Measurements from ENCODE around the gene WIPF2. TPM values are rescaled to one million over a fixed set of nuclear protein-coding genes. Genes with fewer than 3 reads are reported as not detected.
"Not testable (repeated sequence)": the region's sequence is repeated elsewhere in the genome, so short reads cannot be mapped to it uniquely, and the experiment has no call there.

WIPF2 gene
- total and polyA plus RNA-seq, 2 experiments from 2014 or later = 10.3 to 23.8 TPM

GRCh38 chr17:40298726-40299125, 79.6 kb downstream of the WIPF2 start:
- Histone ChIP-seq H3K36me3 (replicated peaks; ENCODE audit: insufficient read depth, low read depth) (no peaks in the 10 kb centered on the region), H2AFZ (no peak overlapping the region), H3K79me2 (no peaks in the 10 kb centered on the region), H3K4me3 (no peak overlapping the region), H3K4me2 (no peak overlapping the region), H3K9me3 (ENCODE audit: low read depth) (no peaks in the 10 kb centered on the region), H3K4me1 (ENCODE audit: insufficient read depth) (peaks cover 5% of the 10 kb centered on the region), H4K20me1 (ENCODE audit: insufficient read depth, poor library complexity, severe bottlenecking) (no peaks in the 10 kb centered on the region), H3K9me2 (replicated peaks; ENCODE audit: insufficient read depth) (no peaks in the 10 kb centered on the region), H3K27me3 (no peaks in the 10 kb centered on the region), H3K27ac (no peak overlapping the region)
- TF ChIP-seq, protein P1, sequence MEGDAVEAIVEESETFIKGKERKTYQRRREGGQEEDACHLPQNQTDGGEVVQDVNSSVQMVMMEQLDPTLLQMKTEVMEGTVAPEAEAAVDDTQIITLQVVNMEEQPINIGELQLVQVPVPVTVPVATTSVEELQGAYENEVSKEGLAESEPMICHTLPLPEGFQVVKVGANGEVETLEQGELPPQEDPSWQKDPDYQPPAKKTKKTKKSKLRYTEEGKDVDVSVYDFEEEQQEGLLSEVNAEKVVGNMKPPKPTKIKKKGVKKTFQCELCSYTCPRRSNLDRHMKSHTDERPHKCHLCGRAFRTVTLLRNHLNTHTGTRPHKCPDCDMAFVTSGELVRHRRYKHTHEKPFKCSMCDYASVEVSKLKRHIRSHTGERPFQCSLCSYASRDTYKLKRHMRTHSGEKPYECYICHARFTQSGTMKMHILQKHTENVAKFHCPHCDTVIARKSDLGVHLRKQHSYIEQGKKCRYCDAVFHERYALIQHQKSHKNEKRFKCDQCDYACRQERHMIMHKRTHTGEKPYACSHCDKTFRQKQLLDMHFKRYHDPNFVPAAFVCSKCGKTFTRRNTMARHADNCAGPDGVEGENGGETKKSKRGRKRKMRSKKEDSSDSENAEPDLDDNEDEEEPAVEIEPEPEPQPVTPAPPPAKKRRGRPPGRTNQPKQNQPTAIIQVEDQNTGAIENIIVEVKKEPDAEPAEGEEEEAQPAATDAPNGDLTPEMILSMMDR (IDR thresholded peaks at IDR 0.05; ENCODE audit: poor library complexity) = no peak
- no peak for TF ChIP-seq EZH2phosphoT487 (IDR thresholded peaks at IDR 0.05; ENCODE audit: low read depth, severe bottlenecking, unreplicated experiment)
- TF ChIP-seq EZH2 (IDR thresholded peaks at IDR 0.05; ENCODE audit: borderline replicate concordance) = no peak
- DNase-seq (ENCODE audit: low spot score) = no peak
- WGBS (ENCODE audit: low lambda C conversion rate, missing lambda C conversion rate) = 68% methylated on average over 3 of the region's 3 CpGs

DNA sequence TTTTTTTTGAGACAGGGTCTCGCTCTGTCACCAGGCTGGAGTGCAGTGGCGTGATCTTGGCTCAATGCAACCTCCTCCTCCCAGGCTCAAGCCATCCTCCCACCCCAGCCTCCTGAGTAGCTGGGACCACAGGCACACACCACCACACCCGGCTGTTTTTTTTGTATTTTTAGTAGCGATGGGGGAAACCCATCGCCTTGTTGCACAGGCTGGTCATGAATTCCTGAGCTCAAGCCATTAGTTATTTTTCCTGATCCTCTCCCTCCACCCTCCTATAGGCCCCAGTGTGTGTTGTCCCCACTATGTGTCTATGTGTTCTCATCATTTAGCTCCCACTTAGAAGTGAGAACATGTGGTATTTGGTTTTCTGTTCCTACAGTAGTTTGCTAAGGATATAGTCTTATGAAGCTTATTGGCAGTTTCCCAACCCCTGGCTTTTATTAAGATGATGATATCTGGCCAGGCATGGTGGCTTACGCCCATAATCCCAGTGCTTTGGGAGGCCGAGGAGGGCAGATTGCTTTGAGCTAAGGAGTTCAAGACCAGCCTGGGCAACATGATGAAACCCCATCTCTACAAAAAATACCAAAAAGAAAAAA, 80.2 kb downstream of the WIPF2 start:
- DNase-seq (ENCODE audit: low spot score); H3K4me3 ChIP-seq; H3K9me3 ChIP-seq (ENCODE audit: low read depth); H3K9me2 ChIP-seq (replicated peaks; ENCODE audit: insufficient read depth); H3K27me3 ChIP-seq; H3K79me2 ChIP-seq; H2AFZ ChIP-seq; H3K27ac ChIP-seq; H3K4me2 ChIP-seq; H3K36me3 ChIP-seq (replicated peaks; ENCODE audit: insufficient read depth, low read depth); H4K20me1 ChIP-seq (ENCODE audit: insufficient read depth, poor library complexity, severe bottlenecking); H3K4me1 ChIP-seq (ENCODE audit: insufficient read depth): not testable (repeated sequence)
- WGBS (ENCODE audit: low lambda C conversion rate, missing lambda C conversion rate) = 92% methylated on average over 7 of the region's 7 CpGs

DNA sequence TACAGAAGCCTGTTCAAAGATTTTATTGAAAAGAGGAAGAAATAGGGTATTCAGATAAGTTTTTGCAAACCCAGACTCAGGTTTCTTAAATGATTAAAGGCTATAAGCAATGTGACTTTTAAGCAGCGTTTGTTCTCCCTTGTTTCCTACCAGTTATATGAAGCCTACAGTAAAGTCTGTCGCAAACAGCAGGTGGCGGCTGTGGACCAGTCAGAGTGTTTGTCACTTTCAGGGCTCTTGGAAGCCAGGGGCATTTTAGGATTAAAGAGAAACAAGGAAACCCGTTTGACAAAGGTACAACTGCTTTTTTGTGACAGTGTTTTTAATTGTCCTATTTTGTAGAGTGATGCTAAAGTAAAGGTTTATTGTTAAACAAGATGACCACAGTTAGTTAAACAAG, 82.2 kb downstream of the WIPF2 start:
- Histone ChIP-seq H3K36me3 (replicated peaks; ENCODE audit: insufficient read depth, low read depth) (no peaks in the 10 kb centered on the region), H3K4me1 (ENCODE audit: insufficient read depth) (peaks cover 24% of the 10 kb centered on the region), H3K27me3 (no peaks in the 10 kb centered on the region), H3K4me2 (no peak overlapping the region), H4K20me1 (ENCODE audit: insufficient read depth, poor library complexity, severe bottlenecking) (no peaks in the 10 kb centered on the region), H3K9me2 (replicated peaks; ENCODE audit: insufficient read depth) (no peaks in the 10 kb centered on the region), H3K4me3 (no peak overlapping the region), H2AFZ (no peak overlapping the region), H3K9me3 (ENCODE audit: low read depth) (no peaks in the 10 kb centered on the region), H3K27ac (no peak overlapping the region), H3K79me2 (peaks cover 5% of the 10 kb centered on the region)
- WGBS (ENCODE audit: low lambda C conversion rate, missing lambda C conversion rate) = 49% methylated on average over 4 of the region's 4 CpGs
- DNase-seq (ENCODE audit: low spot score) = no peak
- no peak for TF ChIP-seq EZH2 (IDR thresholded peaks at IDR 0.05; ENCODE audit: borderline replicate concordance)
- TF ChIP-seq EZH2phosphoT487 (IDR thresholded peaks at IDR 0.05; ENCODE audit: low read depth, severe bottlenecking, unreplicated experiment) = no peak
- TF ChIP-seq, protein P1 (IDR thresholded peaks at IDR 0.05; ENCODE audit: poor library complexity) = peak; percentile 49

DNA sequence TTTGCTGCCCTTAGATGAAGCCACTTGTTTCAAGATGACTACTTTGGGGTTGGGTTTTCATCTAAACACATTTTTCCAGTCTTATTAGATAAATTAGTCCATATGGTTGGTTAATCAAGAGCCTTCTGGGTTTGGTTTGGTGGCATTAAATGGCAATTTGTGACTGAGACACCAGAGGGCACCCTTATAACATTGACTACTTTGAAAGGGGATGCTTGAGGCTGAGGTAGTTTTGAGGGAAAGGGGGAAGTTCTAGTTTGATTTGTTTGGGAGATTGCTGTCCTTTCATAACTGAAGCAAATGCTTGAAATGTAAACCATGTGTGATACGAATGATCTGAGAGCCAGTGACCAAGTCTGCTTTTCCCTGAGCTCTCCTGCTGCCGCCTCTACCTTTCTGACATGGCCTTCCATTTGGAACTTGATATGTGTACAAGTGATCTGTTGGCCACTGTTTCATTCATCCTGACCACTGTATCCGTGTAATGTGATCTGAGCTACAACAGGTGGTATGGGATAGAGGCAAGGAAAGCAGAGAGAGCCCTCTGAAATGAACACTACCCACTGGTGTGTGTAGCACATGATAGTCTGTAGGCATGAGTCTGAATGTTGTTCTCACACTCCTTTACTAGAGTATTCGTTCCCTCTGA, 84.0 kb downstream of the WIPF2 start:
- Histone ChIP-seq H3K4me1 (ENCODE audit: insufficient read depth) (peaks cover 42% of the 10 kb centered on the region), H4K20me1 (ENCODE audit: insufficient read depth, poor library complexity, severe bottlenecking) (no peaks in the 10 kb centered on the region), H3K79me2 (peaks cover 5% of the 10 kb centered on the region), H3K27me3 (no peaks in the 10 kb centered on the region), H3K9me2 (replicated peaks; ENCODE audit: insufficient read depth) (no peaks in the 10 kb centered on the region), H3K9me3 (ENCODE audit: low read depth) (no peaks in the 10 kb centered on the region), H2AFZ (no peak overlapping the region), H3K4me3 (no peak overlapping the region), H3K36me3 (replicated peaks; ENCODE audit: insufficient read depth, low read depth) (no peaks in the 10 kb centered on the region), H3K4me2 (peak overlapping the region; percentile 48), H3K27ac (peak overlapping the region; percentile 86)
- WGBS (ENCODE audit: low lambda C conversion rate, missing lambda C conversion rate) = 46% methylated on average over 4 of the region's 4 CpGs
- TF ChIP-seq, protein P1 (IDR thresholded peaks at IDR 0.05; ENCODE audit: poor library complexity) = peak; percentile 78
- TF ChIP-seq EZH2 (IDR thresholded peaks at IDR 0.05; ENCODE audit: borderline replicate concordance) = no peak
- peak; percentile 80 for DNase-seq (ENCODE audit: low spot score)

Measured in hepatocyte (in vitro differentiated cells).